Erythroblast (primary cell): ENCODE measurements around the gene TMEM179.

Source experiments
- GATA1 ChIP-seq: IDR thresholded peaks from 2 replicates; pipeline ENCODE4 v1.6.1; 2011; ENCODE audit warnings: low read depth, mild to moderate bottlenecking, control low read depth, low read length, moderate library complexity
- POLR2A ChIP-seq: IDR thresholded peaks from 2 replicates; pipeline ENCODE4 v1.6.1; 2011; ENCODE audit warnings: mild to moderate bottlenecking, low read length

DNA sequence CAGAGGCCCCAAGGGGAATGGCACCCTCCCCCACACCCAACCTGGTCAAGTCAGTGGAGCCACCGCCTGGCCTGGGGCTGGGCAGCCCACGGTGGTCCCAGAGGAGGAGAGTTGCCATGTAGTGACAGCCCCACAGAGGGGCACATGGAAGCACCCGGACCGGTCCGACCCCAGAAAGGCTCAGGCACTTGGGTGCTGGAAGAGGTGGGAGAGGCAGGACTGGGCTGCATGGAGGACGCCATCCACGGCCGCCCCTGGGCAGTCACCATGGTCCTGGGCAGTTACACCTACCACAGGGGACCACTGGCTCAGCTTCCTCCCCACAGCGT lies 37.9 kb upstream of the TMEM179 start:
- TF ChIP-seq POLR2A (no peak), GATA1 (no peak)
